GM12878 (cell line): ENCODE data around the gene ZBED4. TPM values are rescaled to one million over a fixed set of nuclear protein-coding genes. Genes with fewer than 3 reads are reported as not detected.

Source experiments
- ASH2L ChIP-seq: fragments of 300-600, 200-600 bp; sonication (generic); IDR thresholded peaks from 2 replicates; pipeline ENCODE4 v1.6.1; 2017; ENCODE audit warnings: low read depth, mild to moderate bottlenecking, borderline replicate concordance
- EGR1 ChIP-seq, 2 experiments: IDR thresholded peaks; 1 replicate in 1 of 2; 2 replicates in 1 of 2; pipeline ENCODE4 v1.6.1; 2011 to 2012; ENCODE audit warnings: low read depth in 2 of 2, low read length in 2 of 2, borderline replicate concordance in 1 of 2, mild to moderate bottlenecking in 1 of 2, moderate library complexity in 1 of 2
- ESRRA ChIP-seq: IDR thresholded peaks from 2 replicates; pipeline ENCODE4 v1.6.1; 2012; ENCODE audit warnings: mild to moderate bottlenecking, low read length, improper control_type of control experiment
- IKZF1 ChIP-seq: fragments of 450-650 bp; conservative IDR thresholded peaks from 2 replicates; pipeline ENCODE4 v1.6.1; 2017; ENCODE audit warnings: antibody characterized with exemption, mild to moderate bottlenecking
- KLF5 ChIP-seq: fragments of 450-650 bp; IDR thresholded peaks from 2 replicates; pipeline ENCODE4 v1.6.1; 2014; ENCODE audit warnings: mild to moderate bottlenecking; ENCODE audit not compliant: partially characterized antibody
- LARP7 ChIP-seq: fragments of 450-650 bp; IDR thresholded peaks from 2 replicates; pipeline ENCODE4 v1.6.1; 2017; ENCODE audit warnings: mild to moderate bottlenecking
- MXI1 ChIP-seq: fragments of 150-350 bp; IDR thresholded peaks from 2 replicates; pipeline ENCODE4 v1.6.1; 2011; ENCODE audit warnings: low read depth, mild to moderate bottlenecking, inconsistent platforms, low read length, improper control_type of control experiment
- polyA plus RNA-seq, 11 experiments: library from polyadenylated mRNA; depleted of rRNA in 4 of 11; unstranded in 6 of 11; stranded (reverse) in 5 of 11; fragments of >200 nt; fragmentation: Nextera tagmentation in 4 of 11; fragmentation: Illumina TruSeq in 1 of 11; extraction: Ambion mirVana in 4 of 11; extraction: Trizol in 1 of 11; gene quantifications; 1 replicate in 1 of 11; 2 replicates in 10 of 11; pipeline versions ENCODE4 v1.2.1 to v1.2.3, GENCODE V29; 2011 to 2016; ENCODE audit warnings: inconsistent platforms in 2 of 11, missing spikeins in 2 of 11, low read depth in 1 of 11
- total RNA-seq, 4 experiments: library from RNA; depleted of rRNA in 3 of 4; stranded (reverse); fragments of >200 nt in 3 of 4; fragmentation: Illumina TruSeq in 1 of 4; extraction: Trizol in 1 of 4; gene quantifications; 2 replicates each; pipeline versions ENCODE4 v1.2.1 to v1.2.3, GENCODE V29; 2013 to 2021
- TF ChIP-seq, protein P1 (sequence below): IDR thresholded peaks from 2 replicates; pipeline ENCODE4 v1.6.1; 2011; ENCODE audit warnings: borderline replicate concordance, low read depth, mild to moderate bottlenecking, moderate library complexity, low read length; ENCODE audit not compliant: insufficient read depth, poor library complexity, severe bottlenecking
- TF ChIP-seq, protein P2 (sequence below): IDR thresholded peaks from 2 replicates; pipeline ENCODE4 v1.6.1; 2012; ENCODE audit warnings: improper control_type of control experiment, low read depth, low read length; ENCODE audit not compliant: insufficient replicate concordance
- TF ChIP-seq, protein P3 (sequence below): IDR thresholded peaks from 2 replicates; pipeline ENCODE4 v1.6.1; 2011; ENCODE audit warnings: borderline replicate concordance, low read depth, mild to moderate bottlenecking, moderate library complexity, mixed read lengths, low read length; ENCODE audit not compliant: insufficient read depth; ENCODE audit errors: extremely low read length

The ZBED4 gene
- total and polyA plus RNA-seq, 10 of the 15 experiments (the other 5 are each of a cell fraction or from before 2014, with no cell fraction given): 2.3 to 21.6 (median 12.8) TPM

DNA sequence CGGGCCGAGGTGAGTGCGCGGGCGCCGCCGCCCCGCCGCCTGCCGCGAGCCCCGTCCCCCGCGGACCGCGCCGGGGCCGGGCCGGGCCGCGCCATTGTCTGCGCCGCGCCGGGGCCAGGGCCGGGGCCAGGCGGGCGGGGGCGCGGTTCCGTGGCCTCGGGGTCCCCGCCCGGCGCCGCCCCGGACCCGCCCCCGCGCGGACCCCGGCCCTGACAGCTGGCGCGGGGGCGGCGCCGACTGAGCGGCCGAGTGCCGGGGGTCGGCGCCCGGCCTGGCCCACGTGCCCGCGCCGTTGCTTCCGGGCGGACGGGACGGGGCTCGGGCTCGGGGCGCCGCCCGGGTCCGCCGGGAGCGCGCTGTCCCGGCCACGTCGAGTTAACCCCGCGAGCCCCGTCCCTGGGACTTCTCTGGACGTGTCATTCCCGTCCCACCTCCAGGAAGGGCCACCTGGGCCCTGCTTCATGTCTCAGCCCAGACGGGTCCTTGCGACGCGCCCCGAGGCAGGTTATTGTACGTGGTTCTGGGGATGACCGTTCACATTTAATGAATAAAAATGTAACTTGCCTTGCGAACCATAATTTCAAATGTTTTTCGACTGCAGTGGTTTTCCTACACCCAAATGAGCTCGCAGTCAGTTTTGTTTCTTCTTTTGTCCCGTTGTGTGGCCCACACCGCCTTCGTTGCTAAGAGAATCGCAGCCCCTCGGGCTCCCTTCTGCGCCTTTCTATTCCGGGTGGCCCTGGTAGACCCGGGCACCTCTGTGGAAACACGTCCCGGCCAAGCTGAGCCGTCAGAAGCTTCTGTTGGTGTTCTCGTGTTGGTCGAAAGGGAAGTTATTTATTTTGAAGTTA lies 562 bp downstream of the ZBED4 start (continued):
- TF ChIP-seq, protein P1, sequence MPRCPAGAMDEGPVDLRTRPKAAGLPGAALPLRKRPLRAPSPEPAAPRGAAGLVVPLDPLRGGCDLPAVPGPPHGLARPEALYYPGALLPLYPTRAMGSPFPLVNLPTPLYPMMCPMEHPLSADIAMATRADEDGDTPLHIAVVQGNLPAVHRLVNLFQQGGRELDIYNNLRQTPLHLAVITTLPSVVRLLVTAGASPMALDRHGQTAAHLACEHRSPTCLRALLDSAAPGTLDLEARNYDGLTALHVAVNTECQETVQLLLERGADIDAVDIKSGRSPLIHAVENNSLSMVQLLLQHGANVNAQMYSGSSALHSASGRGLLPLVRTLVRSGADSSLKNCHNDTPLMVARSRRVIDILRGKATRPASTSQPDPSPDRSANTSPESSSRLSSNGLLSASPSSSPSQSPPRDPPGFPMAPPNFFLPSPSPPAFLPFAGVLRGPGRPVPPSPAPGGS: no peak
- TF ChIP-seq ASH2L (no peak), MXI1 (peak; percentile 56; the same call in 1 of the 2 replicates), KLF5 (peak; percentile 59), LARP7 (no peak), EGR1 (IDR thresholded peaks at IDR 0.05; ENCODE audit: borderline replicate concordance in 1 of 2, low read depth in 2 of 2, low read length in 2 of 2) (0 out of 3 replicates have a peak, but pooled peaks of 1 of the 2 experiments have one; percentile 42), ESRRA (no peak), IKZF1 (peak; percentile 49)
- TF ChIP-seq, protein P2, sequence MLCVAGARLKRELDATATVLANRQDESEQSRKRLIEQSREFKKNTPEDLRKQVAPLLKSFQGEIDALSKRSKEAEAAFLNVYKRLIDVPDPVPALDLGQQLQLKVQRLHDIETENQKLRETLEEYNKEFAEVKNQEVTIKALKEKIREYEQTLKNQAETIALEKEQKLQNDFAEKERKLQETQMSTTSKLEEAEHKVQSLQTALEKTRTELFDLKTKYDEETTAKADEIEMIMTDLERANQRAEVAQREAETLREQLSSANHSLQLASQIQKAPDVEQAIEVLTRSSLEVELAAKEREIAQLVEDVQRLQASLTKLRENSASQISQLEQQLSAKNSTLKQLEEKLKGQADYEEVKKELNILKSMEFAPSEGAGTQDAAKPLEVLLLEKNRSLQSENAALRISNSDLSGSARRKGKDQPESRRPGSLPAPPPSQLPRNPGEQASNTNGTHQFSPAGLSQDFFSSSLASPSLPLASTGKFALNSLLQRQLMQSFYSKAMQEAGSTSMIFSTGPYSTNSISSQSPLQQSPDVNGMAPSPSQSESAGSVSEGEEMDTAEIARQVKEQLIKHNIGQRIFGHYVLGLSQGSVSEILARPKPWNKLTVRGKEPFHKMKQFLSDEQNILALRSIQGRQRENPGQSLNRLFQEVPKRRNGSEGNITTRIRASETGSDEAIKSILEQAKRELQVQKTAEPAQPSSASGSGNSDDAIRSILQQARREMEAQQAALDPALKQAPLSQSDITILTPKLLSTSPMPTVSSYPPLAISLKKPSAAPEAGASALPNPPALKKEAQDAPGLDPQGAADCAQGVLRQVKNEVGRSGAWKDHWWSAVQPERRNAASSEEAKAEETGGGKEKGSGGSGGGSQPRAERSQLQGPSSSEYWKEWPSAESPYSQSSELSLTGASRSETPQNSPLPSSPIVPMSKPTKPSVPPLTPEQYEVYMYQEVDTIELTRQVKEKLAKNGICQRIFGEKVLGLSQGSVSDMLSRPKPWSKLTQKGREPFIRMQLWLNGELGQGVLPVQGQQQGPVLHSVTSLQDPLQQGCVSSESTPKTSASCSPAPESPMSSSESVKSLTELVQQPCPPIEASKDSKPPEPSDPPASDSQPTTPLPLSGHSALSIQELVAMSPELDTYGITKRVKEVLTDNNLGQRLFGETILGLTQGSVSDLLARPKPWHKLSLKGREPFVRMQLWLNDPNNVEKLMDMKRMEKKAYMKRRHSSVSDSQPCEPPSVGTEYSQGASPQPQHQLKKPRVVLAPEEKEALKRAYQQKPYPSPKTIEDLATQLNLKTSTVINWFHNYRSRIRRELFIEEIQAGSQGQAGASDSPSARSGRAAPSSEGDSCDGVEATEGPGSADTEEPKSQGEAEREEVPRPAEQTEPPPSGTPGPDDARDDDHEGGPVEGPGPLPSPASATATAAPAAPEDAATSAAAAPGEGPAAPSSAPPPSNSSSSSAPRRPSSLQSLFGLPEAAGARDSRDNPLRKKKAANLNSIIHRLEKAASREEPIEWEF: peak; percentile 18
- TF ChIP-seq, protein P3, sequence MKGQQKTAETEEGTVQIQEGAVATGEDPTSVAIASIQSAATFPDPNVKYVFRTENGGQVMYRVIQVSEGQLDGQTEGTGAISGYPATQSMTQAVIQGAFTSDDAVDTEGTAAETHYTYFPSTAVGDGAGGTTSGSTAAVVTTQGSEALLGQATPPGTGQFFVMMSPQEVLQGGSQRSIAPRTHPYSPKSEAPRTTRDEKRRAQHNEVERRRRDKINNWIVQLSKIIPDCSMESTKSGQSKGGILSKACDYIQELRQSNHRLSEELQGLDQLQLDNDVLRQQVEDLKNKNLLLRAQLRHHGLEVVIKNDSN: peak; percentile 46
